AG09309 (cell line): ENCODE measurements around the gene CDK5.

Experiments
- DNase-seq: peaks from one replicate; pipeline ENCODE4 v3.0.0-alpha.2; 2010; ENCODE audit warnings: low read depth
- H3K4me3 ChIP-seq: 2 replicates; pipeline ENCODE4 v1.5.1; 2011; ENCODE audit warnings: mild to moderate bottlenecking, low read depth, low read length, moderate library complexity; ENCODE audit not compliant: control insufficient read depth
- TF ChIP-seq, protein P1 (sequence below): IDR thresholded peaks from 2 replicates; pipeline ENCODE4 v1.5.1; 2011; ENCODE audit warnings: mild to moderate bottlenecking, low read depth, low read length, inconsistent platforms; ENCODE audit not compliant: insufficient read depth, control insufficient read depth; ENCODE audit errors: missing control alignments

Gene CDK5

DNA sequence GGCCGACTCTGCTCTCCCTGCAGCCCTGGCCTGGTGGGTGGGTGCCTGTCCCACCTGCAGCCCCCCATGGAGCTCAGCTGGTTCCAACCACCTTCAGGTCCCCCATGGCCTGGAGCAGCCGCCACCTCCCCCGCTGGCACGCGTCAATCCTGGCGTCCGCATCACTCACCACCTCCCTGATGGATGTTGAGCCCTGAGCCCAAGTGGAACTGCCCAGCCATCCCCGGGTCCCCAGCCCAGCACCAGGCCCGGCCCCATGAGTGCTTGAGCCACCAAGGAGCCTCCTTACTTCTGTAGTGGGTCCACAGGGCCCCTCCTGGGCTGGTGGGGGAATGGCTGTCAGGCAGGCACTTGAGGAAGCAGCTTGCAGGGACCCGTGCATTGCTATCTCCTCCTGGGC lies 43.2 kb upstream of the CDK5 start:
- no peak overlapping the region for H3K4me3 ChIP-seq
- TF ChIP-seq, protein P1, sequence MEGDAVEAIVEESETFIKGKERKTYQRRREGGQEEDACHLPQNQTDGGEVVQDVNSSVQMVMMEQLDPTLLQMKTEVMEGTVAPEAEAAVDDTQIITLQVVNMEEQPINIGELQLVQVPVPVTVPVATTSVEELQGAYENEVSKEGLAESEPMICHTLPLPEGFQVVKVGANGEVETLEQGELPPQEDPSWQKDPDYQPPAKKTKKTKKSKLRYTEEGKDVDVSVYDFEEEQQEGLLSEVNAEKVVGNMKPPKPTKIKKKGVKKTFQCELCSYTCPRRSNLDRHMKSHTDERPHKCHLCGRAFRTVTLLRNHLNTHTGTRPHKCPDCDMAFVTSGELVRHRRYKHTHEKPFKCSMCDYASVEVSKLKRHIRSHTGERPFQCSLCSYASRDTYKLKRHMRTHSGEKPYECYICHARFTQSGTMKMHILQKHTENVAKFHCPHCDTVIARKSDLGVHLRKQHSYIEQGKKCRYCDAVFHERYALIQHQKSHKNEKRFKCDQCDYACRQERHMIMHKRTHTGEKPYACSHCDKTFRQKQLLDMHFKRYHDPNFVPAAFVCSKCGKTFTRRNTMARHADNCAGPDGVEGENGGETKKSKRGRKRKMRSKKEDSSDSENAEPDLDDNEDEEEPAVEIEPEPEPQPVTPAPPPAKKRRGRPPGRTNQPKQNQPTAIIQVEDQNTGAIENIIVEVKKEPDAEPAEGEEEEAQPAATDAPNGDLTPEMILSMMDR: no peak
- no peak for DNase-seq

DNA sequence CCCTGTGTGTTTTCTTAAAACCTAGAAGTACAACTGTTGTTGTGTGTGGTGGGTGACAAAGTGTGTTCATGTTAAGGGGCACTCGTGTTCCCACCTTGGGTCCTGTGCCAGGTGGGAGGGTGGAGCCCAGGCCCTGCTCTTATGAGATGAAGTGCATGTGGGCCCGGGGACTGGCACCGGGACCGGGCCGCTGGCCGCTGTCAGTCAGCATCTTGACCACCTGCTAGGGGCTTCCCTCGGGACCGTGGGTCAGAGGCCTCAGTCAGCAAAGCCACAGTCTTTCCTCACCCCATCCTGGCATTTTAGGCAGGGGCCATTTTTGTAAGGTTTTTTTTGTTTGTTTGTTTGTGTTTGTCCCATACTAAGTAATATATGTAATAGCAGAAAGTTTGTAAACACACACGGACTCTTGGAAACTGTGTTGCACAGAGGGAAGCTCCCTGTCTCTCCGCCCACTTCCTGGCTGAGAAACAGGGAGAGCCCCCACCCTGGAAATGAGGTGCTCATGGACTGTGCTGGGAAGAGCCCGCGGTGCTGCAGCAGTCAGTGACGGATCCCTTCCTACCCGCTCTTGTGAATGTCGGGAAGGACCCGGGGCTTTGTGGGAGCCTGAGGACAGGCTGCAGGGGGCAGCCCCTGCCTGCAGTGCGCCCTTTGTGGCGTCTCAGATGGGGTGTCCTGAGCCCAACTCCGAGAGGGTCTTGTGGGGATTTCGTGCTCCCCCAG lies 42.0 kb upstream of the CDK5 start:
- TF ChIP-seq, protein P1: no peak
- H3K4me3 ChIP-seq: no peak overlapping the region
- no peak for DNase-seq

DNA sequence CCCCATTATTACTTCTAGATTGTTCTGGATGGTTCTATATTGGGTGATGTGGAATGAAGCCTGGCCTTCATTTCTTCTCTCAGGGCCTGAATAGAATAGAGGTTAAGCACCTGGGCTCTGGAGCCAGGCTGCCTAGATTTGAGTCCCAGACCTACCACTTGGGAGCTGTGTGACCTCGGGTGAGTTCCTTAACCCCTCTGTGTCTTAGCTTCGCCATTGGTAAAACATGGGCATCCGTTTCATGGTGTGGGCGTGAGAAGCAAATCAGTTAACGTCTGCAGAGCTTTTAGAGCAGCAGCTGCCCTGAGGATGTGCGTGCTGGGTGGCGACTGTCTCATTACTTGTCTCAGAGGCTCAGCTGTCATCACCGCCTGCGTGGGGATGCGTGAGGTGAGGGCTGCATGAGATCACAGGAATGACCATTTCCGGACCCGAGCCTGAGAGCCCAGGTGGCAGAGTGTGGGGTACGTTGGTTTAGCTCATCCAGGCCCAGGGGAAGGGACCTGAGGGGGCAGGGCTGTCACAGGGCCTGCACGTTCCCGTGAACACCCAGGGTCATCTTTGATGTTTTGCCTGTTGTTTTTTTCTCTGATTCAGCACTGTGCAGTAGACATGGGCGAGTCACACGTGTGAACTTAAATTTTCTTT lies 38.3 kb upstream of the CDK5 start:
- TF ChIP-seq, protein P1: no peak
- H3K4me3 ChIP-seq: no peak overlapping the region
- no peak for DNase-seq

DNA sequence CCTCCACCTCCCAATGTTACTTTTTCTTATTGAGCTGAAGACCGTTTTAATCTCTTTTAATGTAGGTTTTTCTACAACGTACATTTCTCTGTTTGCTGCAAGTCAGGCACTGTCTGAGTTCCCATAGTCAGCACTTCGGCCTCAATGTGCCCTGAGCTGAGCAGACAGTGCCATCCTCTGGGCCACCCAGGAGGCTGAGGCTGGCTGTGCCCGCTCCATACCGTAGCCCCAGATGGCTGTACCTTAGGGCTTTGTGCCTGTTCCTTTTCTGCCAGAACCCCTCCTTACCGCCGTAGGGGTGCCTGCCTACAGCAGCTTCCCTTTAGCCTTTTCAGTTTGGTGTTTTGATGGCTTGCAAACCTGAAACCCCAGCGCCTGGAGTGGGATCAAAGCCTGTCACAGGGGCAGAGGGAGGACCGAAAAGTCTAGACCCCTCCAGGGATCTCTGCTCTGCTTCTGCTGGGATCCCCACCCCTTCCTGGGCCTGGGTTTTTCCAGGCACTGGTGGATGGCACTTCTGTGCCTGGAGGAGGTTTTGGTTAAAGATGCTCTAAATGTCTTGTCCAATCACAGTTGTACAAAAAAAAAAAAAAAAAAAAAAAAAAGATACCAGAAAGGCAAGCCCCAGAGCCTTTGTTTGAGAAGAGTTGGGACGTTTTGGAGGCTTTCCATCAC lies 37.6 kb upstream of the CDK5 start:
- DNase-seq: no peak
- H3K4me3 ChIP-seq: no peak overlapping the region
- TF ChIP-seq, protein P1: no peak

DNA sequence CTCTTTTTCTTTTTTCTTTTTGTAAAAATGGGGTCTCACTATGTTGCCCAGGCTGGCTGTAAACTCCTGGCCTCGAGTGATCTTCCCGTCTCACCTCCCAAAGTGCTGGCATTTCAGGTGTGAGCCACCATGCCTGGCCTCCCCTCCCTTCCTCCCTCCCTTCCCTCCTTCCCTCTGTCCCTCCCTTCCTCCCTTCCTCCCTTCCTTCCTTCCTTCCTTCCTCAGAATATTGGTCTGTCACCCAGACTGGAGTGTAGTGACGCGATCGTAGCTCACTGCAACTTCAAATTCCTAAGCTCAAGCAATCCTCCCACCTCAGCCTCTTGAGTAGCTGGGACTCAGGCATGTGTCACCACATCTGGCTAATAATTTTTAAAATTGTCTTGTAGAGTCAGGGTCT lies 37.0 kb upstream of the CDK5 start:
- no peak for DNase-seq
- no peak overlapping the region for H3K4me3 ChIP-seq
- TF ChIP-seq, protein P1: no peak

DNA sequence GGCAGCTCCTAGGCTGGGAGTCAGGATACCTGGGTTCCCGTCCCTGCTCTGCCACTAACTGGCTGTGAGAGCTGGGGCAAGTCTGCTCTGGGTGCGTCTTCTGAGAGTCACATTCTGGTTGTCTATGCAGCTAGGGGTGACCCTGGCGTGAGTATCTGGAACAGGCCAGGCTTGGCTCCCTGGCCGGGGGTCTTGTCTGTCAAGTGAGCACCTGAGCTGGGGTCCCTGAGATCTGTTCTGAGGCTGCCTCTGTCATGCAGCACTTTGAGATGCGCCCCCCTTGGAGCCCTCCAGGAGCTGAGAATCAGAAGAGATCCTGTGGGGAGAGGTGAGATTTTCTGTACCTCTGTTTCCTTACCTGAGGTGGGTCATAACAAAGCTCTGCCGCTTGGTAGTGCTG lies 36.1 kb upstream of the CDK5 start:
- no peak for DNase-seq
- no peak overlapping the region for H3K4me3 ChIP-seq
- TF ChIP-seq, protein P1: no peak
